Thoracic aorta (tissue), 2 donors: Measurements from ENCODE around the gene CNKSR2. TPM values are rescaled to one million over a fixed set of nuclear protein-coding genes. Genes with fewer than 3 reads are reported as not detected.

ENCODE experiments used
- ATAC-seq: fragments of 150-250 bp; one replicate; pipeline ENCODE4 v1.8.0; 2017; ENCODE audit warnings: low read depth; ENCODE audit not compliant: insufficient number of reproducible peaks, low FRiP score
- DNase-seq: peaks from one replicate; pipeline ENCODE4 v3.0.0-alpha.2; 2020; ENCODE audit warnings: low spot score
- H3K27ac ChIP-seq, 2 donors: fragments of 200-600 bp; sonication (generic); 1 replicate in 1 of 2; 2 replicates in 1 of 2; pipeline ENCODE4 v1.5.1; 2016; ENCODE audit warnings: mild to moderate bottlenecking in 2 of 2, moderate library complexity in 2 of 2
- H3K27me3 ChIP-seq: fragments of 200-600 bp; sonication (generic); replicated peaks from 2 replicates; pipeline ENCODE4 v1.6.0; 2016; ENCODE audit warnings: mild to moderate bottlenecking; ENCODE audit not compliant: insufficient read depth
- H3K36me3 ChIP-seq: fragments of 200-600 bp; sonication (generic); one replicate; pipeline ENCODE4 v1.5.1; 2016
- H3K4me1 ChIP-seq, 2 donors: fragments of 200-600 bp; sonication (generic); 1 replicate in 1 of 2; 2 replicates in 1 of 2; pipeline versions ENCODE4 v1.5.1 to v1.6.0; 2016; ENCODE audit warnings: low read depth in 2 of 2, mild to moderate bottlenecking in 1 of 2; ENCODE audit not compliant: control insufficient read depth in 1 of 2
- H3K4me3 ChIP-seq: fragments of 200-600 bp; sonication (generic); 2 replicates; pipeline ENCODE4 v1.5.1; 2016; ENCODE audit warnings: mild to moderate bottlenecking
- H3K9me3 ChIP-seq: fragments of 200-600 bp; sonication (generic); 2 replicates; pipeline ENCODE4 v1.5.1; 2016
- total RNA-seq, 2 donors: library from RNA; depleted of rRNA; stranded (reverse); fragments of >200 nt; gene quantifications; one replicate each; pipeline versions ENCODE4 v1.1.0 to v1.2.3, GENCODE V29; 2016
- TF ChIP-seq, protein P1 (sequence below): fragments of 200-600 bp; sonication (generic); IDR thresholded peaks from one replicate; pipeline ENCODE4 v1.5.1; 2019; ENCODE audit warnings: antibody characterized with exemption

Gene CNKSR2
- total RNA-seq, 2 donors from 2014 or later: 5.3 to 10.4 TPM

GRCh38 chrX:21698272-21698671, 324.1 kb downstream of the CNKSR2 start:
- H3K4me3 ChIP-seq: no peak overlapping the region
- H3K27me3 ChIP-seq: no peaks in the 10 kb centered on the region
- no peaks in the 10 kb centered on the region for H3K36me3 ChIP-seq
- H3K9me3 ChIP-seq: no peaks in the 10 kb centered on the region
- H3K4me1 ChIP-seq: no peaks in the 10 kb centered on the region
- ATAC-seq (no peak), DNase-seq (no peak)
- TF ChIP-seq, protein P1, sequence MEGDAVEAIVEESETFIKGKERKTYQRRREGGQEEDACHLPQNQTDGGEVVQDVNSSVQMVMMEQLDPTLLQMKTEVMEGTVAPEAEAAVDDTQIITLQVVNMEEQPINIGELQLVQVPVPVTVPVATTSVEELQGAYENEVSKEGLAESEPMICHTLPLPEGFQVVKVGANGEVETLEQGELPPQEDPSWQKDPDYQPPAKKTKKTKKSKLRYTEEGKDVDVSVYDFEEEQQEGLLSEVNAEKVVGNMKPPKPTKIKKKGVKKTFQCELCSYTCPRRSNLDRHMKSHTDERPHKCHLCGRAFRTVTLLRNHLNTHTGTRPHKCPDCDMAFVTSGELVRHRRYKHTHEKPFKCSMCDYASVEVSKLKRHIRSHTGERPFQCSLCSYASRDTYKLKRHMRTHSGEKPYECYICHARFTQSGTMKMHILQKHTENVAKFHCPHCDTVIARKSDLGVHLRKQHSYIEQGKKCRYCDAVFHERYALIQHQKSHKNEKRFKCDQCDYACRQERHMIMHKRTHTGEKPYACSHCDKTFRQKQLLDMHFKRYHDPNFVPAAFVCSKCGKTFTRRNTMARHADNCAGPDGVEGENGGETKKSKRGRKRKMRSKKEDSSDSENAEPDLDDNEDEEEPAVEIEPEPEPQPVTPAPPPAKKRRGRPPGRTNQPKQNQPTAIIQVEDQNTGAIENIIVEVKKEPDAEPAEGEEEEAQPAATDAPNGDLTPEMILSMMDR: no peak
- H3K27ac ChIP-seq: no peak overlapping the region

DNA sequence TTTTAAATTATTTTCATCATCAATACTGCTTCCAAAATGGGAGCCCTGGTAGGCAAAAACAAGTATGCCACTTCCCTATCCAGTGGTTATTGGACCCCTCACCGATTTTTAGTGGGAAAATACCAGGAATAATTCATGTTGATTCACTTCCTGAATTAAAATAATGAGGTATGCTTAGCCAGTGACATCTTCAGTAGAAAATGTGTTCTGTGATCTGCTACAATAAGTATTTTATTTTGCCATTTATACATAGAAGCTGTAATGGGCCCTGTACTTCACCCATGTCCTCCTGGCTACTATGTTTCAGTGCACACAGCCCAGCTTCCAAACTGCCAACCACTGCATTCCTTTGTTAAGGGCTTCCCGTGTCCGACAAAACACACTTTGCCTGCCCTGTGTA, 324.9 kb downstream of the CNKSR2 start:
- DNase-seq: no peak
- ATAC-seq: no peak
- H3K27ac ChIP-seq: no peak overlapping the region

DNA sequence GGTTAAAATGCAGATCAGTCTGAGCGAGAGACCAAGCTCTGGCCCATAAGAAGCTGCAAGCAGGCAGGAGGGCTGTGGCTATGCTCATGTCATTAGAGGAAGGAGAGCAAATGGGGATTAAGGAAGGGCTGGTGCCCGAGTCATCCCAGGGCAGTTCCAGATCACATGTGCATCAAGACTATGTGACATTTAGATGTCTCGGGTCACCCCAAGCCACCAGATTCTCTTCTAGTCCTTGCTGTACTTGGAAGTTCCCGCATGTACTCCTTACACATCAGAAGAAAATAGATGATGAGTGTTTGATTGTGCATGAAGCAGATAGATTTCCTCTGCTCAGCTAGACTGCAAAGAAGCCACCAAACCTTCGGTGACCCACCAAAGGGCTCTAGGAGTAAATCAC, 326.1 kb downstream of the CNKSR2 start:
- Histone ChIP-seq H3K9me3 (no peaks in the 10 kb centered on the region), H3K4me3 (no peak overlapping the region), H3K27me3 (no peaks in the 10 kb centered on the region), H3K4me1 (no peaks in the 10 kb centered on the region), H3K36me3 (no peaks in the 10 kb centered on the region), H3K27ac (no peak overlapping the region)
- TF ChIP-seq, protein P1: no peak
- DNase-seq (no peak), ATAC-seq (no peak)

More for the DNA sequence above, 324.9 kb downstream of the CNKSR2 start:
- Histone ChIP-seq H3K4me1 (no peaks in the 10 kb centered on the region), H3K4me3 (no peak overlapping the region), H3K36me3 (no peaks in the 10 kb centered on the region), H3K27me3 (no peaks in the 10 kb centered on the region), H3K9me3 (no peaks in the 10 kb centered on the region)
- TF ChIP-seq, protein P1: no peak

- H3K4me3 ChIP-seq: no peak overlapping the region
- no peak for DNase-seq
- no peak overlapping the region for H3K27ac ChIP-seq
- no peaks in the 10 kb centered on the region for H3K27me3 ChIP-seq
- no peaks in the 10 kb centered on the region for H3K4me1 ChIP-seq
- no peaks in the 10 kb centered on the region for H3K36me3 ChIP-seq
- TF ChIP-seq, protein P1: no peak
- no peak for ATAC-seq
- H3K9me3 ChIP-seq: no peaks in the 10 kb centered on the region
These were observed 326.7 kb downstream of the CNKSR2 start for GRCh38 chrX:21700967-21701366.

- ATAC-seq (no peak), DNase-seq (no peak)
- Histone ChIP-seq H3K27me3 (no peaks in the 10 kb centered on the region), H3K4me3 (no peak overlapping the region), H3K27ac (no peak overlapping the region), H3K9me3 (no peaks in the 10 kb centered on the region), H3K4me1 (no peaks in the 10 kb centered on the region), H3K36me3 (no peaks in the 10 kb centered on the region)
- TF ChIP-seq, protein P1: no peak
These were observed 328.5 kb downstream of the CNKSR2 start for GRCh38 chrX:21702725-21703124.
